ENCODE results near the gene RNF208.

The RNF208 gene

DNA sequence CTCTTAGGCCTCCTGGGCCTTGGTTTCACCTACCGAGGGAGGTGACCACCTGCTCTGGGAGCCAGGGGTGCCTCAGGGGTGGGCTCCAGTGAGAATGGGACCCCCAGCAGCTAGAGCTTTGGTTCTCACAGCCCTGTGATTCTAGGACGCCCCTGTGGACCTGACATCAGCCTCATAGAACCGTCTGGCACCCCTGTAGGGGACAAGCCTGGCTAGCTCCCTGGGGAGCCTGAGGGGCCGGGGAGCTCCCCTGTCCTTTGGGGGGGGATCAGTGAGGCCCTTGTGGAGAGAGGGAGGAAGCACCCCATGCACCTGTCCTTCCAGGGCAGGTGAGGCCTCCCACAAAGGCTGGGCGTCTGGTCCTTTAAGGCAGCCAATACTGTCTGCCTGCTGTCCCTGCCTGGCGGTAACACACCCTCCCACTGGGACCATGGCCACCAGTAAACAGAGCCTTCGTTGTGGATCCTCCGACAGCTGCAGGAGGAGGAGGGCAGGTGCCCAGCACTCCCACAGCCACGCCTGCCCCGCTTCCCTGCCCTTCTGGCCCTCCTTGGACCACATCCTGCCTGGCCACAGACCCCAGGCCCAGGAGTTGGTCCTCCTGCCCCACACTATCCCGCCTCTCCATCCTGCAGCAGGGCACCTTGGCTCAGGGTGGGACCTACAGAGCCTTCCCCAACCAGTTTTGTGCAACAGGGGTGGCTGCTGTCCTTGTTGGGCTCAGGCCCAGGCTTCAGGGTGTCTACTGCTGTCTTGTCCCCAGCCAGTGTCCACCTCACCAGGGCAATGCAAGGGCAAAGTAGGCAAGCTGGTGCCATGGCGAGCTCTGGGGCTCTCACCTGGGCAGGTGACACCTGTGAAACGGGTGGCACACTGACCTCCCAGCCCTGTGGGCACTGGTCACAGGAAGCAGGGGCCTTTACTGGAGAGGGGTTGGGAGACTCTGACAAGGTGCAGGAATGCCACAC lies 16.0 kb upstream of the RNF208 start:
- no peak for DNase-seq

DNA sequence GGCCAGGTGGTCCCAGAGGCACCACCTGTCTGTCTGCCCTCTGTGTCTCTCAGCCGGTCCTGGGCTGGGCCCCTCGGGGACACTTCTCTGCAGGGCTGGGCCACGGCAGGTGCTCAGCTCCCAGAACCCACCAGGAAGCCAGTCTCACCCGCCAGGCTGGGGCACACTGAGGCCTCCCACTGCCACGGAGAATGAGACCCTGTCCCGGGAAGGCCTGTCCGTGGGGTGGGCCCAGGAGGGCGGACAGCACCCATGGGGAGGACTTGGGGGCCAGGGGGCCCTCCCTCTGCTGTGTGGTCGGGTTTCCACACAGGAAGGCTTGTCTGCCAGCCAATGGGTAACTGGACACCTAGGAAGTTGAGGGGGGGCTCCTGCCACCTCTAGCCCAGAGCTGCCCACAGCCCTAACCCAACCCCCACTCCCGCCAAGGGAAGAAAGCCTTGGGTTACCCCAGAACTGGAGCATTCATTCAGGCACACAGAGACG lies 14.9 kb upstream of the RNF208 start:
- DNase-seq, result no peak

DNA sequence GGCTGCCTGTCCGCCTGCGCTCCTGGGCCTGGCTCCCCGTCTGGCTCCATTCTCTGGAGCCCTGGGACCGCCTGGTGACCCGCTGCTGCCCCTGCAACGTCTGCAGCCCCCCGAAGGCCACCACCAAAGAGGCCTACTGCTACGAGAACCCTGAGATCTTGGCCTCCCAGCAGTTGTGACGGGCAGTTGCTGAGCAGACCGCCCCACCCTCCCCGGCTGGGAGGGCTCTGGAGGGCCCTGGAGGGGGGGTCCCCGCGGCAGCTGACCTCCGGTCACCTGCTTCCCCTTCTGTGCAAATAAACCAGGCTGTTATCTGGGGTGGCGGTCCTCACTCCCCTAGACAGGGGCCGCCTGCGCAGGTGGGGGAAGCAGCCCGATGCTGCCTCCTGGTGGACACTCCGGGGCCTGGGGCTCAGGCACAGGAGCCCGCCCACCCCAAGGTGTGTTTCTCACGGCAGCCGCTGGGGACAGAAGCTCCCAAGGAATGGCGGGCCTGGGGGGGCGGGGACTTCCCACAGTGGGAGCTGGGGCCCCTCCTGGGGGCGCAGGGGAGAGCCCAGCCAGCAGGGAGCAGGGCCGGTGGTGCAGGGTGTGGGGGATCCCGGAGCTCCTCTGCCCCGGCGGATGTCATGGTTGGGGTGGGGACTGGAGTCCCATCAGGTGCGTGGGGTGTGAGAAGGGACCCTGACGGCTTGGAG lies 14.3 kb upstream of the RNF208 start:
- DNase-seq, result peak; percentile 86

DNA sequence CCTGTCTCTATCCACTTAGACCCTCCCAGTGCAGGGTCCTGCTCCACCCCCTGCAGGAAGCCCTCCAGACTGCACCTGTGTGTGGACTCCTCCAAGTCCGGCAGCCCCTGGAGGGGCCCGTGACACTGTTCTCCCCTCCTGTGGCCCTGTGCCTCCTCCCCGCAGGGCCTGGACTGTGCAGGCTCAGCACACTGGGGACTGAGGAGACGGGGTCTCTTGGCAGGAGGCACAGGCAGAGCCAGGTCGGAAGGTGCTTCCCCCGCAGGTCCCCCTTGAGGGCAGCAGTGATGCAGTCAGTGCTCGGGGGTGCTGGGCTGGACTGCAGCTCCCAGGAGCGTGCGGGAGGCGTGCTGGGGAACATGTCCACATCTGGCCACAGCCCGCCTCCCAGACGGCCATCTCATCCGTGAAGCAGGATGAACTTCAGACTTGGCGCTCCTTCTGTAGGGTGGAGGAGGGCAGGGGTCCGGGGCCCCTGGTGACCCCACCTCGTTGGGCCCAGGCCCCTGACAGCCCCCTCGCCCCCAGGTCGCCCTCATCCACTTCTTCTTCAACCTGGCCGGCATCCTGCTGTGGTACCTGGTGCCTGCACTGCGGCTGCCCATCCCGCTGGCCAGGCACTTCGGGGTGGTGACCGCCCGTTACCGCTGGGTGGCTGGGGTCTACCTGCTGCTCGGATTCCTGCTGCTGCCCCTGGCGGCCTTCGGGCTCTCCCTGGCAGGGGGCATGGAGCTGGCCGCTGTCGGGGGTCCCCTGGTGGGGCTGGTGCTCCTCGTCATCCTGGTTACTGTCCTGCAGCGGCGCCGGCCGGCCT lies 13.6 kb upstream of the RNF208 start:
- DNase-seq, result no peak

DNA sequence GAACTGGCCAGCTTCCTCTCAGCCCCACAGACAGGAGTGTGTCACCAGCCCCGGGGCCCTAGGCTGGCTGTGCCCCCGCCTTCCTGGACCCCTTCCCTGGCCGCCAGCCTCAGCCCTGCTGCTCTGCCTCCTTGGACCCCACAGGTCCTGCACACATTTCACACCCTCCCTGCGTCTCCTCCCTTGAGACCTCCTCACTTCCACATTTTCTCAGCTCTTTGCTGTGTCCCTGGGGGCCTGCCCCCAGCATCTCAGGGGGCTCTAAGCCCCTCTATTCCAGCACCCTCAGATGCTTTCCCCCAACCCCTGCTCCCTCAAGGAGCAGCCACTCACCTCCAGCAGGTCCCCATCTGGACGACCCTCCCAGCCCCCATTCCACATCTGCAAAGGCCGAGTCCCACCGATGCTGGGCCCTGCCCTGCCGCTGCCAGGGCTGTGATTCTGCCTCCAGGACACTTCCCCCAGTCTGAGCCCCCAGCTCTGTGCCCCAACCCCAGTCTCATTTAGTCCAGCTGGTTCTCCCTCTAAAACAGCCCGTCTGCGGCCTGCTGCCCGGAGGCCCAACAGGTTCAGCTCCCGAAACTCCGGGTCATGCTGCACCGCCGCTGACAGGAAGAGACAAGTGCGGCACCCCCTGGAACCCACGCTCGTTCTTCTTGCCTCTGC lies 12.9 kb upstream of the RNF208 start:
- no peak for DNase-seq

DNA sequence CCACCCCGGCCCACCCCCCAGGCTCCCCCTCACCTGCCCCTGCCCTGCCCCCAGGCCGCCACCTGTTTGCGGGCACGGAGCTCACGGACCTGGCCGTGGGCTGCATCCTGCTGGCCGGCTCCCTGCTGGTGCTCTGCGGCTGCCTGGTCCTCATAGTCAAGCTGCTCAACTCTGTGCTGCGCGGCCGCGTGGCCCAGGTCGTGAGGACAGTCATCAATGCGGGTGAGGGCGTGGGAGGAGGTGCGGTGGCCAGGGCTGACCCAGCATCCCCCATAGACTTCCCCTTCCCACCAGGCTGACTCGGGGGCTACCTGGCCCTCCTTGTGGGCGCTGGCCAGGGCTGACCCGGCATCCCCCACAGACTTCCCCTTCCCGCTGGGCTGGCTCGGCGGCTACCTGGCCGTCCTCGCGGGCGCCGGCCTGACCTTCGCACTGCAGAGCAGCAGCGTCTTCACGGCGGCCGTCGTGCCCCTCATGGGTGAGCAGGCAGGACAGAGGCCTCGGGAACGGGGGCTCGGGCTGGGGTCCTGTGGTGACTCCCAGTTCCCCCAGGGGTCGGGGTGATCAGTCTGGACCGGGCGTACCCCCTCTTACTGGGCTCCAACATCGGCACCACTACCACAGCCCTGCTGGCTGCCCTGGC lies 12.1 kb upstream of the RNF208 start:
- DNase-seq, result no peak

DNA sequence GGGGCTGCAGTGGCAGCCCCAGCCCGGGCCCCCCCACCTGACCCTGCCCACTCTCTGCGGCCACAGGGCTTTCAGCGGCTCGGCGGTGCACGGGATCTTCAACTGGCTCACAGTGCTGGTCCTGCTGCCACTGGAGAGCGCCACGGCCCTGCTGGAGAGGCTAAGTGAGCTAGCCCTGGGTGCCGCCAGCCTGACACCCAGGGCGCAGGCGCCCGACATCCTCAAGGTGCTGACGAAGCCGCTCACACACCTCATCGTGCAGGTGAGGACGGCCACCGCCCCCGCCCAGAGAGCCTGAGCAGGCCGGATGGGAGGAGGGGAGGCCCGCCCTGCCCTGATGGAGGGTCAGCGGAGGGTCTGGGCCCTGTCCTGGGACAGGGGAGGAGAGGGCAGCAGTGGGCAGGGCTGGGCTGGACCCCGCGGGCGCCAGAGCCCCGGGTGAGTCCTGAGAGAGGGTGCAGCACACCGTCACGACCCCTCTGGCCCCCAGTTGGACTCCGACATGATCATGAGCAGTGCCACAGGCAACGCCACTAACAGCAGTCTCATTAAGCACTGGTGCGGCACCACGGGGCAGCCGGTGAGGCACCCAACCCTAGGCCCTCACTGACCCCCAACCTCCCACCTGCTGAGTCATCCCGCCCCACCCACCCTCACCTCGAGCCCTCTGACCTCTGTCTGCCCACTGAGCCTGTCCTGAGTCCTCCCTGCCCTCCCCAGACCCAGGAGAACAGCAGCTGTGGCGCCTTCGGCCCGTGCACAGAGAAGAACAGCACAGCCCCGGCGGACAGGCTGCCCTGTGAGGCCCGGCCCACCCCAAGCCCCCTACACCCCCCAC lies 11.3 kb upstream of the RNF208 start:
- DNase-seq, result no peak

DNA sequence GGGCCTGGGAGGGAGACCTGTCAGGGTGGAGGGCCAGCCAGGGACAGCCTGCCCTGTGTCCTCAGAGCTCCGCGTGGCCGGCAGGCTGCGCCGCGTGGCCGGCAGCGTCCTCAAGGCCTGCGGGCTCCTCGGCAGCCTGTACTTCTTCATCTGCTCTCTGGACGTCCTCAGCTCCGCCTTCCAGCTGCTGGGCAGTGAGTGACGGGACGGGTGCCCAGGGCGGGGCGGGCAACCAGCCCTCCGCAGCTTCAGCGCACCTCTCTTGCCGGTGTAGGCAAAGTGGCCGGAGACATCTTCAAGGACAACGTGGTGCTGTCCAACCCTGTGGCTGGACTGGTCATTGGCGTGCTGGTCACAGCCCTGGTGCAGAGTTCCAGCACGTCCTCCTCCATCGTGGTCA lies 10.5 kb upstream of the RNF208 start:
- DNase-seq, result no peak

DNA sequence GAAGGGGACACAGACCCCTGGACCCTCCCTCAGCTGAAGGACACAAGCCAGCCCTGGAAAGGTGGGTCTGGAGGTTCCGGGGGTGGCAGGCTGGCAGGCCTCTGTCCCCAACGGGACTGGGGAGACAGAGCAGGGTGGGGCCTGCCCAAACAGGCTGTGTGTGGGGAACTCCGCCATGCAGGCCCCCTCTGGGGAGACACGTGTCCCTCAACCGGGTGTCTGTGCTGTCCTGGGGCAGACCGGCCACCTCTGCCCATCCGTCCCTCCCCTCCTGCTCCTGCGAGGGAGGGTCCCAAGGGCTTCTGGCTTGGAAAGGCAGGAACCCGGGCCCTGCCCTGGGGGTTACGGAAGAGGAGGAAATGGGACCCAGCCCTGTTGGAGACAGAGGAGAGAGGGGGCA lies 10.1 kb upstream of the RNF208 start:
- DNase-seq, result no peak

DNA sequence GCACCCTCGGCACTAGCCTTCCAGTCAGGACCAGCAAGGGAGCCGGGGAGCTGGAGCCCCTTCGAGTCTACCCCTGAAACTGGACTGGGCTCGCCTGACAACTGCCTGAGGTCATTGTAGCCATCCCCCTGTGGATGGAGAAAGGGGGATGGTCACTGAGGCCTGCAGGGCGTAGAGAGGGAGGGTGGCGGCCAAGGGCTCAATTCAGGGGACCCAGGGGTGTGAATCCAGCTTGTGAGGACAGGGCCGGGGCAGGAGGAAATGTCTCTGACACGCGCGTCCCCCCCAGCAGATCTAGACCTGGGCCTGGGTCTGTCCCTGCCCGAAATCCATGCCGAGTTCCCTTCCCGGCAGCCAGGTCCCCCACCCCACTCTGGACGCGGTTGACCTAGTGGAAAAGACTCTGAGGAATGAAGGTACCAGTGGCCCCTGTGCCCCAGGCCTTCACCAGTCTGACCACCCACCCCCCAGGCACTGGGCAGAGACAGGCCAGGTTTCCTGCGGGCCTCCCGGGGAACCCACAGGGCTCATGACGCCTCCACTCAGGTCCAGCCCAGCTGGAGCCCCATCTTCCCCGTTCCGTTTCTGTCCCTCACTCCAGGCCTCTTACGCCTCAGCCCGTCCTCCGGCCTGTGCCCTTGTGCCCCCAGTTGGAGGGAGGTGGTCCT lies 9.5 kb upstream of the RNF208 start:
- no peak for DNase-seq

DNA sequence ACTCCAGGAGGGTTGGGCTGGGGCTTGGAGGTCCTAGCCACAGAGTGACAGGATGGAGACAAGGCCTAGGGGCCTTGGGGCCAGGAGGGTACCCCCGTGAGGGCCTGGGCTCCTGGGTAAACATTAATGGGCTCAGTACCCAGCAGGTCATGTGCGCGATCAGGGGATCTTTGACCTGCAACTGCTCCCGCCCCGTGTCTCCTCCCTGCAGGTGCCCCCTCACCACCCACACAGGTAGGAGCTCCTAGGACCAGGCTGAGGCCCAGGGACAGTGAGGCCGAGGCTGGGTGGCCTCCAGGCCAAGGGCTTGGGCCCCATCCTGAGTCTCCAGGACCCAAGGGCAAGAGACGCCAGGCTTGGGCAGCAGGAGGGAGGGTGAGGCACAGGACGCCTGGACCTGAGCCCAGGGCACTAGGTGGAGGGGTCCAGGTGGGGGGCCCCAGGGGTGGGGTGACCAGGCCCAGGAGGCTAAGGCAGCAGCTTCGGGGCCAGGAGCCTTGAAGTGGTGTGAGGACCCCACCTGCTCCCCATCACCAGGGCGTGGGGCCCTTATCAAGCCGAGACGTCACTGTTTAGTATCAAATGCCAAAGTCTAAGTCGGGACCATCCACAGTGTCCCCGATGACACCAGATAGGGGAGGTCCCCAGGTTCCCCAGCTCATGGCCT lies 8.8 kb upstream of the RNF208 start, which contains the start of gene SLC34A3:
Gene SLC34A3, plus strand, starts transcription at position 197 of the 667 bp plus-strand sequence. CDS start 802 bp downstream, outside the sequence.
- no peak for DNase-seq

DNA sequence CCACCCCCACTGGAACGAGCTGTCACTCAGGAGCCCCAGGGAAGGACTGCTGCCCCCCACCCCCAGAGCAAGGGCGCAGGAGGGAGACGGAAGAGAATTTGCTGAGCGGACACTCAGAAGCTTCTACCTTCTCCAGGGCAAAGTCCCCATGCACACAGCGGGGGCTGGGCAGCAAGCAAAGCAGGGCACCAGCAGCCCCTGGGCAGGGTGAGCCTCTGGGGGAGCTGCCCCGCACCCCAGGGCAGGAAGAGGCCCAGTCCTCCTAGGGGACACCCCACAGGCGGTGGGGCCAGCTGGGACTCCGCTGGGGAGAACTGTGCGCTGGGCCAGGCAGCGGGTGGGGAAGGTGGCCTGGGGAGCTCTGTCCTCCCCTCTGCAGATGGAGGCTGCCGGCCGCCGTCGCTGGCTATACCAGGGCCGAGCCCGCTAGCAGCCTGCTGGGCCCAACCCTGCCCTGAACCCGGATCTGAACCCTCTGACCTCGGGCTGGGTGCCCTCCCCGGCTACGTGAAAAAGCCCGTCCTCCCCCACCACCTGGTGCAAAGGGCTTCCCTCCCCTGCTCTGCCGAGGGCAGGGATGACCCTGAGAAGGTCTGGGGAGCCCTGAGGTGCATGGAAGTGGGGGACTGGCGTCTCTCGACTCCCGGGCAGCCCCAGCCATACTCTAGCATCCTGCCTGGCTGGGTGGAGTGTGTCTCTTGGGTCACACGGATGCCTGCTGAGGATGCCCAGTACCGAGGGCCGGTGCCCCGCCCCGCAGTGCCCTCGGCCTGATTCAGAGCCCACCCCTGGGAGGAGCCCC lies 8.1 kb upstream of the RNF208 start:
- DNase-seq, result no peak

DNA sequence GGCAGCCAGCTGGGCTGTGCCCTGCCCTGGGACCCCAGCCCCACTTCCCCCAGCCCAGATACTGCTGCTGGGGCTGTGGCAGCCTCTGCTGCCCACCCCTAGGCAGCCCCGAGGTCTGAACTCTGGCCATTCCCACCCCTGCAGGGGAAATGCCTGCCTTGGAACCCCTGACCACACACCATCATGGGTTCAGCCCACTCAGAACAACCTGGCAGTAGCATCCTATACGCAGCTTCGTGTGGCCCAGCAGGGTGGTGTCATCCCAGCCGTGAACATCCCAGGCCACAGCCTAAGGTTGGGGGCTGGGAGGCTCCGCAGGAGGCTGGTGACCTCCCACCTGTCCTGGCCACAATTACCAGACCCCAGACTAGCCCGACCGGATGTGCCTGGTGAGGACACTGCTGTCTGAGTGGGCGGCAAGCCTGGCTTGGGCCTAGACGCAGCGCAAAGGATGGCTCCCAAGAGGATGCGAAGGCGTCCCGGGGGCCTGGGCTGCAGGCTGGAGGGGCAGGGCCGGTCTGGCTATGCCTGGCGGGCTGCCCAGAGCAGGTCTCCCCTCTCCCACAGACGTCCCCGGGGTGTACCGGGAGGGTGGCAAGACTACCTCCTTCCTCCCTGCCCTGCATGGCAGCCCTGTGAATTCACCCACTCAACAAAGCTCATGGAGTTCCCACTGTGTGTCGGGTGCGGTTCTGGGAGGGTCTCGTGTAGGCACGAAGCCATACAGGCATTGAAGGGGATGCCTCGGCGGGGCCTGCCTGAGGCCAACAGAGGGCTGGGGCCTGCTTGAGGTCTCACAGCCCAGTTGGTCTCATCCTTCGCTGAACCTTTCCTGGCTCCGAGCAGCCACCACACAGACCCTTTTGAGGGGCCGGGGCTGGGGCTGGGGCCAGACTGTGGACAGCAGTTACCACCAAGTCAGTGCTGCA lies 7.2 kb upstream of the RNF208 start:
- no peak for DNase-seq

DNA sequence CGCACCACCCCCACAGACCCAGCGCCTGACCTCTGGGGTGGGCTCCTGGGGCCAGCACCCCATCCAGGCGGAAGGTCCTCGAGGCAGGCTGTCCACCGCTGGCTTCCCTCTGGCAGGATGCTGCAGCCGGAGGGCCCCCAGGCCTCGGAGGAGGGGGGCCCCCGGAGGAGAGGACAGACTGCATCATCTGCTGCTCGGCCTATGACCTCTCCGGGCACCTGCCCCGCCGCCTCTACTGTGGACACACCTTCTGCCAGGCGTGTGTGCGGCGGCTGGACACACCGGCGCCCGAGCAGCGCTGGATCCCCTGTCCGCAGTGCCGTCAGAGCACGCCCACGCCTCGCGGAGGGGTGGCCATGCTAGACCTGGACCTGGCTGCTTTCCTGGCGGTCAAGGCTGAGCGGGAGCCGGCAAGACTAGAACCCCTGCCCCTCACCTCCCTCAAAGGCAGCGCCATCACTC lies 6.5 kb upstream of the RNF208 start:
- no peak for DNase-seq

DNA sequence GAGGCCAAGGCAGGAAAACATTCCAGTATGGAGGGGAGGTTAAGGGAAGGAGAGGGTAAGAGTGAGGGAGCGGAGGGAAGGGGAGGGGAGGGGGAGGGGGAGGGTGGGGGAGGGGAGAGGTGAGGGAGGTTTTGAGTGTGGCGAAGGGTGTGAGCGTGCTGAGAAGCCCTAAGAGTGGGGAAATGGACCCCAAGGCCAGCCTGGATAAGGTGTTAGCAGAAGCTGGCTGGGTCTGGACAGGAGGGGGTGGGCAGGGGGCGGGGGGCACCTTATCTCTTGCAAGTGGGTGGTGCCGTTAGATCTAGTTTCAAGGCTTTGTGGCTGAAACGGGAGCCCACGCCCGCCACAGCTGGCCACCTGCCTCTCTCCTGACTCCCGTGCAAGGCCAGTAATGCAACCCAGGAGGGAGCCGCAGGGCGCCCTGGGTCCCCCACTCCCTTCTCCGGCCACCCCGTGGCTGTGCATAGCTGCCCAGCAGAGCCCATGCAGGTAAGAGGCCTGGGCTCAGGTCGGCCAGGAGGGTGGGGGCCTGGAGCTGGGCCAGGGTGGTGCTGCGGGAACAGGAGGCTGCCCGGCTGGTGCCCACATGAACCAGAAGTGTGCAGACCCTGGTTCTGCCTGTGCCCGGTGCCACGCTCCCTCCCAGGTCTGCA lies 5.9 kb upstream of the RNF208 start:
- DNase-seq, result no peak

DNA sequence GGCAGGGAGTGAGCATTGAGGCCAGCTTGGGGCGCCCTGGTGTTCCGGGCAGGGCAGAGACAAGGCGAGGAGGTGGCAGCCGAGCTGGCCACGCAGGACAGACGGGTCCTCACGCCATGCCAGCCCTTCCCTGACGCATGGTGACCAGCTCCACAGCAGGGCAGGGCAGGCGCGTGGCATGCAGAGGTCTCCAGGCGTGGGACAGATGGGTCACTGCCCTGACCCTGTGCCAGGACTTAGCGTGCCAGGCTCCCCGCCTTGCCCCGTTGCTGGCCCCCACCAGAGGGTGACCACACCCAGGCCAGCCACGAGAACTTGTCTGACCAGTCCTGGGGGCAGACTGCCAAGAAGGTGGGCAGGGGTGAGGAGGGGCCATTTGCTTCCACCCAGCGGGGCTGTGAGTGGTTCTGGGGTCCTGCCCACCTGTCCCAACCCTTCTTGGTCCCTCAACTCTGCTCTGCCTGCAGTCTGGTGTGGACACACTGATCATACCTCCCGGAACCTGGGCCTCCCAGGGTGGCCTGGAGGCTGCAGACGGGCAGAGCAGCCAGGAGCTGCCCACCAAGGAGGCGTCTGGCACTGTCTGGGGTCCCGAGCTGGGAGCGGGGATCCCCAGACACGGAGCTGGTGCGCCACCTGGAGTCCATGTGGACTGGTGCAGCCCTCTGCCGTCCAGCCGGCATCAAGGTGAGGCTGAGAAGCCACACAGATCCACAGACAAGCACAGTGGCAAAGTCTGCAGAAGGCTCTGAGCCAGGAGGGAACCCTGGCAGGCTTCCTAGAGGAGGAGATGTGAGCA lies 5.2 kb upstream of the RNF208 start, which contains the start of gene RNF224:
Gene RNF224, plus strand, starts transcription at position 449 of the 799 bp plus-strand sequence. CDS start 834 bp downstream, outside the sequence.
- DNase-seq, result peak; percentile 80
